Uterus (tissue), 2 donors: Measurements from ENCODE around the gene RASSF3.

ENCODE experiments used
- CTCF ChIP-seq, 4 experiments: fragments of 200-600 bp in 2 of 4; fragments of 450-650 bp in 2 of 4; sonication (generic) in 2 of 4; IDR thresholded peaks; one replicate each; pipeline ENCODE4 v1.5.1; 2016 to 2019; ENCODE audit warnings: antibody characterized with exemption in 4 of 4, mild to moderate bottlenecking in 2 of 4, moderate library complexity in 1 of 4
- POLR2A ChIP-seq, 2 donors: fragments of 450-650 bp; IDR thresholded peaks; one replicate each; pipeline ENCODE4 v1.6.1; 2016; ENCODE audit warnings: antibody characterized with exemption in 2 of 2, mild to moderate bottlenecking in 1 of 2, moderate library complexity in 1 of 2

GRCh38 chr12:64660237-64661018 lies 50.1 kb downstream of the RASSF3 start:
- TF ChIP-seq POLR2A (IDR thresholded peaks at IDR 0.05), result no peak
- no peak for TF ChIP-seq CTCF (IDR thresholded peaks at IDR 0.05)
